H54 (cell line): ENCODE measurements around the gene TMTC2.
"Not testable (repeated sequence)": the region's sequence is repeated elsewhere in the genome, so short reads cannot be mapped to it uniquely, and the experiment has no call there.

Source experiments
- DNase-seq: peaks from one replicate; pipeline ENCODE4 v3.0.0; 2011; ENCODE audit warnings: low spot score, mixed read lengths; ENCODE audit not compliant: insufficient read length
- FAIRE-seq: peaks from 3 replicates; lab custom pipeline; 2011; peaks lifted over from hg19 to GRCh38; lab: Jason Lieb, UNC
- POLR2A ChIP-seq: IDR thresholded peaks from 2 replicates; pipeline ENCODE4 v1.6.1; 2011; ENCODE audit warnings: low read depth, mild to moderate bottlenecking, low read length

The TMTC2 gene

GRCh38 chr12:83106873-83107272 lies 420.2 kb downstream of the TMTC2 start:
- no peak for TF ChIP-seq POLR2A
- FAIRE-seq = no peak
- DNase-seq = no peak

GRCh38 chr12:83110424-83110823 lies 423.7 kb downstream of the TMTC2 start:
- no peak for DNase-seq
- FAIRE-seq = no peak
- TF ChIP-seq POLR2A = no peak

- DNase-seq (no peak), FAIRE-seq (no peak)
- no peak for TF ChIP-seq POLR2A
Observed at GRCh38 chr12:83113945-83114344, 427.2 kb downstream of the TMTC2 start.

GRCh38 chr12:83114966-83115365 lies 428.3 kb downstream of the TMTC2 start:
- no peak for DNase-seq
- no peak for FAIRE-seq
- no peak for TF ChIP-seq POLR2A

- not testable (repeated sequence) for FAIRE-seq, DNase-seq
Observed at GRCh38 chr12:83117926-83118325, 431.2 kb downstream of the TMTC2 start.

- no peak for FAIRE-seq
- TF ChIP-seq POLR2A = no peak
- DNase-seq = no peak
Observed at GRCh38 chr12:83121897-83122622, 435.4 kb downstream of the TMTC2 start.

- DNase-seq (no peak), FAIRE-seq (no peak)
- no peak for TF ChIP-seq POLR2A
Observed at GRCh38 chr12:83122623-83122934, 435.9 kb downstream of the TMTC2 start.

DNA sequence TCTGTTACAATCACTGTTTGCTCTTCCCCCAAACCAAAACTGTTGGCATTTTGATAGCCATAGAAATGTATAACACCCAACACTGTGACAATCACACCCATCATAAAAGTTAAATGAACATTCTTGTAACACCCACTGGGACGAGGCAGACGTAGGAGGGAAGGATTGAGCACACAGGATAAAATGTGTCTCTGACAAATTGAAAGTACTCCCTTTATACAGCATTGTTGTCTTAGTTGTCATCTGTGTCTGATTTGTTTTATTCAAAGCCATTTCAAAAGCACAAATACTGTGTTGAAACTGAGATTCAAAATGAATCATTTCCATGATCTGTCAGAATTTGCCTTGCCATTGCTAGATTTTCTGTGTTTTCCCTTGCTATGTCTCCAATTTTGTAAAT lies 436.3 kb downstream of the TMTC2 start:
- no peak for TF ChIP-seq POLR2A
- DNase-seq (no peak), FAIRE-seq (peak; percentile 27)

- no peak for FAIRE-seq
- TF ChIP-seq POLR2A = no peak
- no peak for DNase-seq
Observed at GRCh38 chr12:83128540-83128939, 441.8 kb downstream of the TMTC2 start.

GRCh38 chr12:83130178-83130577 lies 443.5 kb downstream of the TMTC2 start:
- TF ChIP-seq POLR2A = no peak
- no peak for FAIRE-seq
- no peak for DNase-seq

DNA sequence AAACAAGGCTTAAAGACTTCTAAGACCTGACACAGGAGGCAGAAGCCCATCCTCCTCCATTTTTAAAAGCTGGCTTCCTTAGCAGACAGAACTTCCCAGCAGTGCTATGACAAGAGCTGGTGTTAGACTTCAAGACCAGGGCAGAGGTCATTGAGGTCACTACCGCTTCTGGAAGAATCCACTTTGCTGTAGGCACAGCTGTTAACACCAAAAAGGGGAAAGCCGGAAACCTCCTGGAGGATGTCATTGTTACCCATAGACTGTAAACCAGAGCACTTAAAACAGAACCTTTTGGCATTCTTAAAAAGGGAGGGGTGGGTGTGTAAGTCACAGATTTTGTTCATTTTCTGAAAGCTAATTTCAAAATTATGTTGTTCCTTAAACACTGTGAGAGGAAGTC lies 445.7 kb downstream of the TMTC2 start:
- DNase-seq = no peak
- FAIRE-seq = no peak
- no peak for TF ChIP-seq POLR2A

- no peak for TF ChIP-seq POLR2A
- FAIRE-seq (no peak), DNase-seq (no peak)
Observed at GRCh38 chr12:83136411-83136810, 449.7 kb downstream of the TMTC2 start.

- FAIRE-seq (no peak), DNase-seq (no peak)
- no peak for TF ChIP-seq POLR2A
Observed at GRCh38 chr12:83140135-83140534, 453.4 kb downstream of the TMTC2 start.

GRCh38 chr12:83141460-83141994 lies 454.8 kb downstream of the TMTC2 start:
- DNase-seq = no peak
- no peak for TF ChIP-seq POLR2A
- FAIRE-seq = no peak

DNA sequence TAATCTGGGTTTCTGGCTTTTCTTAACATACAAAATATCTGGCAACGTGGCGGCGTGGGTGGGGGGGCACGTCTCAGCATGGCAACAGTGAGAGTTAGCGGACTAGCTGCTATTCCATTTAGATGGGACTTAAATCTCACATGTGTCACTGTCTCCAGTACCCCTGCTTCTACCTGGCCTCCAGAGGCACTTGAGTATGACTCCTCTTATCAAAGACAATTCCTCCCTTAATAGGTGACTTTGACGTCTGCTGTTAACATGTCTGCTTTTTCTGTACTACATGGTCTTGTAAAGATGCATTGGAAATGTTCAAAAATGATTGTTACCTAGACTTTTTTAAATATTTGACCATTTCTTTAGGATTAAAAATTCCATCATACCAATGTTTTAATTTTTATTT lies 456.2 kb downstream of the TMTC2 start:
- TF ChIP-seq POLR2A = no peak
- FAIRE-seq = no peak
- no peak for DNase-seq
